GM23338 (cell line): ENCODE data around the gene CACNA2D4.

Source experiments
- CREB1 ChIP-seq: fragments of 250-450 bp; sonication (Bioruptor Pico); IDR thresholded peaks from 2 replicates; pipeline ENCODE4 v1.5.0; 2020; ENCODE audit warnings: low read depth, mild to moderate bottlenecking, moderate library complexity
- EZH2 ChIP-seq: fragments of 200-600 bp; sonication (generic); IDR thresholded peaks from one replicate; pipeline ENCODE4 v1.8.0; 2017; ENCODE audit warnings: antibody characterized with exemption, mild to moderate bottlenecking, low read depth; ENCODE audit not compliant: unreplicated experiment
- EZH2phosphoT487 ChIP-seq: fragments of 200-600 bp; sonication (generic); IDR thresholded peaks from one replicate; pipeline ENCODE4 v1.8.1; 2018; ENCODE audit warnings: antibody characterized with exemption; ENCODE audit not compliant: unreplicated experiment
- POLR2AphosphoS5 ChIP-seq: IDR thresholded peaks from 2 replicates; pipeline ENCODE4 v1.6.1; 2016; ENCODE audit warnings: antibody characterized with exemption, low read depth
- TF ChIP-seq, protein P1 (sequence below): IDR thresholded peaks from 2 replicates; pipeline ENCODE4 v1.6.1; 2016; ENCODE audit warnings: antibody characterized with exemption
- TF ChIP-seq, protein P2 (sequence below): fragments of 250-450 bp; sonication (Bioruptor Pico); IDR thresholded peaks from 2 replicates; pipeline ENCODE4 v1.5.0; 2020; ENCODE audit warnings: mild to moderate bottlenecking, moderate library complexity
- TF ChIP-seq, protein P3 (sequence below), 2 experiments: fragments of 200-600 bp in 1 of 2; sonication (generic) in 1 of 2; conservative IDR thresholded peaks; 2 replicates each; pipeline versions ENCODE4 v1.5.1 to v1.6.1; 2016 to 2017; ENCODE audit warnings: antibody characterized with exemption in 2 of 2, low read depth in 2 of 2, mild to moderate bottlenecking in 2 of 2, moderate library complexity in 1 of 2
- TF ChIP-seq, protein P4 (sequence below): IDR thresholded peaks from one replicate; pipeline ENCODE4 v1.6.1; 2018; ENCODE audit warnings: antibody characterized with exemption; ENCODE audit not compliant: unreplicated experiment

DNA sequence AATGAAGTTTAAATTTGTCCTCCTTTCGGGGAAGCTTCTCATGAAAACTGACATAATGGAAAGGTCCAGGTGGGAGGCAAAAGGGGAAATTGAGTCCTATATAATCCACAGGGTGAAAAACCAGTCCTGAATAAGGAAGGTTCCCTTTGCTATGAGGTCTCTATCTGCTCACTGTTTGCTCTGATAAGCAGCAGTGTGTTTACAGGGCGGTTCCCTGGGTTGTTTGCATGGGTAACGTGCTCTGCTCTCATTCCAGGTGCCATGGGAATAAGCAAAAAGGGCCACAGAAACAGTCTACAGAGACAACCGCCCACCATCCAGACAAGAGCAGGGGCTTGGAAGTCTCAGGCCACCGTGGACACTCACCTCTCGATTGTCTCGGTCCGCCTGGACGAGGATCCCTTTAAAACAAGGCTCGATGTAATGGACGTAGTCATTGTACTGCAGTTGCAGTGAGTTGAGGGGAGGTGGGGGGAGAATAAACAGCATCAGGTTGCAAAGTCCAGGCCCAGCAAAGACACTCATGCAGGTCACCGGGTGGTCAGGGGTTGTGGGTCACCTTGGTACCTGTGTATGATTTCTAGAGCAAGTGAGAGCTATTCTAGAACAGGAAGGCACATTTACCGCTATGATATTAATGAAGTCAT lies 32.7 kb downstream of the CACNA2D4 start:
- TF ChIP-seq, protein P1, sequence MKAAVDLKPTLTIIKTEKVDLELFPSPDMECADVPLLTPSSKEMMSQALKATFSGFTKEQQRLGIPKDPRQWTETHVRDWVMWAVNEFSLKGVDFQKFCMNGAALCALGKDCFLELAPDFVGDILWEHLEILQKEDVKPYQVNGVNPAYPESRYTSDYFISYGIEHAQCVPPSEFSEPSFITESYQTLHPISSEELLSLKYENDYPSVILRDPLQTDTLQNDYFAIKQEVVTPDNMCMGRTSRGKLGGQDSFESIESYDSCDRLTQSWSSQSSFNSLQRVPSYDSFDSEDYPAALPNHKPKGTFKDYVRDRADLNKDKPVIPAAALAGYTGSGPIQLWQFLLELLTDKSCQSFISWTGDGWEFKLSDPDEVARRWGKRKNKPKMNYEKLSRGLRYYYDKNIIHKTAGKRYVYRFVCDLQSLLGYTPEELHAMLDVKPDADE, result no peak
- TF ChIP-seq CREB1 (CRISPR knock-in tag) (no peak), POLR2AphosphoS5 (no peak), EZH2 (no peak), EZH2phosphoT487 (no peak)
- TF ChIP-seq, protein P2, sequence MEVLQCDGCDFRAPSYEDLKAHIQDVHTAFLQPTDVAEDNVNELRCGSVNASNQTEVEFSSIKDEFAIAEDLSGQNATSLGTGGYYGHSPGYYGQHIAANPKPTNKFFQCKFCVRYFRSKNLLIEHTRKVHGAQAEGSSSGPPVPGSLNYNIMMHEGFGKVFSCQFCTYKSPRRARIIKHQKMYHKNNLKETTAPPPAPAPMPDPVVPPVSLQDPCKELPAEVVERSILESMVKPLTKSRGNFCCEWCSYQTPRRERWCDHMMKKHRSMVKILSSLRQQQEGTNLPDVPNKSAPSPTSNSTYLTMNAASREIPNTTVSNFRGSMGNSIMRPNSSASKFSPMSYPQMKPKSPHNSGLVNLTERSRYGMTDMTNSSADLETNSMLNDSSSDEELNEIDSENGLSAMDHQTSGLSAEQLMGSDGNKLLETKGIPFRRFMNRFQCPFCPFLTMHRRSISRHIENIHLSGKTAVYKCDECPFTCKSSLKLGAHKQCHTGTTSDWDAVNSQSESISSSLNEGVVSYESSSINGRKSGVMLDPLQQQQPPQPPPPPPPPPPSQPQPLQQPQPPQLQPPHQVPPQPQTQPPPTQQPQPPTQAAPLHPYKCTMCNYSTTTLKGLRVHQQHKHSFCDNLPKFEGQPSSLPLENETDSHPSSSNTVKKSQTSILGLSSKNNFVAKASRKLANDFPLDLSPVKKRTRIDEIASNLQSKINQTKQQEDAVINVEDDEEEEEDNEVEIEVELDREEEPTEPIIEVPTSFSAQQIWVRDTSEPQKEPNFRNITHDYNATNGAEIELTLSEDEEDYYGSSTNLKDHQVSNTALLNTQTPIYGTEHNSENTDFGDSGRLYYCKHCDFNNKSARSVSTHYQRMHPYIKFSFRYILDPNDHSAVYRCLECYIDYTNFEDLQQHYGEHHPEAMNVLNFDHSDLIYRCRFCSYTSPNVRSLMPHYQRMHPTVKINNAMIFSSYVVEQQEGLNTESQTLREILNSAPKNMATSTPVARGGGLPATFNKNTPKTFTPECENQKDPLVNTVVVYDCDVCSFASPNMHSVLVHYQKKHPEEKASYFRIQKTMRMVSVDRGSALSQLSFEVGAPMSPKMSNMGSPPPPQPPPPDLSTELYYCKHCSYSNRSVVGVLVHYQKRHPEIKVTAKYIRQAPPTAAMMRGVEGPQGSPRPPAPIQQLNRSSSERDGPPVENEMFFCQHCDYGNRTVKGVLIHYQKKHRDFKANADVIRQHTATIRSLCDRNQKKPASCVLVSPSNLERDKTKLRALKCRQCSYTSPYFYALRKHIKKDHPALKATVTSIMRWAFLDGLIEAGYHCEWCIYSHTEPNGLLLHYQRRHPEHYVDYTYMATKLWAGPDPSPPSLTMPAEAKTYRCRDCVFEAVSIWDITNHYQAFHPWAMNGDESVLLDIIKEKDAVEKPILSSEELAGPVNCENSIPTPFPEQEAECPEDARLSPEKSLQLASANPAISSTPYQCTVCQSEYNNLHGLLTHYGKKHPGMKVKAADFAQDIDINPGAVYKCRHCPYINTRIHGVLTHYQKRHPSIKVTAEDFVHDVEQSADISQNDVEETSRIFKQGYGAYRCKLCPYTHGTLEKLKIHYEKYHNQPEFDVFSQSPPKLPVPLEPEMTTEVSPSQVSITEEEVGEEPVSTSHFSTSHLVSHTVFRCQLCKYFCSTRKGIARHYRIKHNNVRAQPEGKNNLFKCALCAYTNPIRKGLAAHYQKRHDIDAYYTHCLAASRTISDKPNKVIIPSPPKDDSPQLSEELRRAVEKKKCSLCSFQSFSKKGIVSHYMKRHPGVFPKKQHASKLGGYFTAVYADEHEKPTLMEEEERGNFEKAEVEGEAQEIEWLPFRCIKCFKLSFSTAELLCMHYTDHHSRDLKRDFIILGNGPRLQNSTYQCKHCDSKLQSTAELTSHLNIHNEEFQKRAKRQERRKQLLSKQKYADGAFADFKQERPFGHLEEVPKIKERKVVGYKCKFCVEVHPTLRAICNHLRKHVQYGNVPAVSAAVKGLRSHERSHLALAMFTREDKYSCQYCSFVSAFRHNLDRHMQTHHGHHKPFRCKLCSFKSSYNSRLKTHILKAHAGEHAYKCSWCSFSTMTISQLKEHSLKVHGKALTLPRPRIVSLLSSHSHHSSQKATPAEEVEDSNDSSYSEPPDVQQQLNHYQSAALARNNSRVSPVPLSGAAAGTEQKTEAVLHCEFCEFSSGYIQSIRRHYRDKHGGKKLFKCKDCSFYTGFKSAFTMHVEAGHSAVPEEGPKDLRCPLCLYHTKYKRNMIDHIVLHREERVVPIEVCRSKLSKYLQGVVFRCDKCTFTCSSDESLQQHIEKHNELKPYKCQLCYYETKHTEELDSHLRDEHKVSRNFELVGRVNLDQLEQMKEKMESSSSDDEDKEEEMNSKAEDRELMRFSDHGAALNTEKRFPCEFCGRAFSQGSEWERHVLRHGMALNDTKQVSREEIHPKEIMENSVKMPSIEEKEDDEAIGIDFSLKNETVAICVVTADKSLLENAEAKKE, result no peak
- TF ChIP-seq, protein P3, sequence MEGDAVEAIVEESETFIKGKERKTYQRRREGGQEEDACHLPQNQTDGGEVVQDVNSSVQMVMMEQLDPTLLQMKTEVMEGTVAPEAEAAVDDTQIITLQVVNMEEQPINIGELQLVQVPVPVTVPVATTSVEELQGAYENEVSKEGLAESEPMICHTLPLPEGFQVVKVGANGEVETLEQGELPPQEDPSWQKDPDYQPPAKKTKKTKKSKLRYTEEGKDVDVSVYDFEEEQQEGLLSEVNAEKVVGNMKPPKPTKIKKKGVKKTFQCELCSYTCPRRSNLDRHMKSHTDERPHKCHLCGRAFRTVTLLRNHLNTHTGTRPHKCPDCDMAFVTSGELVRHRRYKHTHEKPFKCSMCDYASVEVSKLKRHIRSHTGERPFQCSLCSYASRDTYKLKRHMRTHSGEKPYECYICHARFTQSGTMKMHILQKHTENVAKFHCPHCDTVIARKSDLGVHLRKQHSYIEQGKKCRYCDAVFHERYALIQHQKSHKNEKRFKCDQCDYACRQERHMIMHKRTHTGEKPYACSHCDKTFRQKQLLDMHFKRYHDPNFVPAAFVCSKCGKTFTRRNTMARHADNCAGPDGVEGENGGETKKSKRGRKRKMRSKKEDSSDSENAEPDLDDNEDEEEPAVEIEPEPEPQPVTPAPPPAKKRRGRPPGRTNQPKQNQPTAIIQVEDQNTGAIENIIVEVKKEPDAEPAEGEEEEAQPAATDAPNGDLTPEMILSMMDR (conservative IDR thresholded peaks at IDR 0.05; ENCODE audit: low read depth in 2 of 2), result no peak
- TF ChIP-seq, protein P4, sequence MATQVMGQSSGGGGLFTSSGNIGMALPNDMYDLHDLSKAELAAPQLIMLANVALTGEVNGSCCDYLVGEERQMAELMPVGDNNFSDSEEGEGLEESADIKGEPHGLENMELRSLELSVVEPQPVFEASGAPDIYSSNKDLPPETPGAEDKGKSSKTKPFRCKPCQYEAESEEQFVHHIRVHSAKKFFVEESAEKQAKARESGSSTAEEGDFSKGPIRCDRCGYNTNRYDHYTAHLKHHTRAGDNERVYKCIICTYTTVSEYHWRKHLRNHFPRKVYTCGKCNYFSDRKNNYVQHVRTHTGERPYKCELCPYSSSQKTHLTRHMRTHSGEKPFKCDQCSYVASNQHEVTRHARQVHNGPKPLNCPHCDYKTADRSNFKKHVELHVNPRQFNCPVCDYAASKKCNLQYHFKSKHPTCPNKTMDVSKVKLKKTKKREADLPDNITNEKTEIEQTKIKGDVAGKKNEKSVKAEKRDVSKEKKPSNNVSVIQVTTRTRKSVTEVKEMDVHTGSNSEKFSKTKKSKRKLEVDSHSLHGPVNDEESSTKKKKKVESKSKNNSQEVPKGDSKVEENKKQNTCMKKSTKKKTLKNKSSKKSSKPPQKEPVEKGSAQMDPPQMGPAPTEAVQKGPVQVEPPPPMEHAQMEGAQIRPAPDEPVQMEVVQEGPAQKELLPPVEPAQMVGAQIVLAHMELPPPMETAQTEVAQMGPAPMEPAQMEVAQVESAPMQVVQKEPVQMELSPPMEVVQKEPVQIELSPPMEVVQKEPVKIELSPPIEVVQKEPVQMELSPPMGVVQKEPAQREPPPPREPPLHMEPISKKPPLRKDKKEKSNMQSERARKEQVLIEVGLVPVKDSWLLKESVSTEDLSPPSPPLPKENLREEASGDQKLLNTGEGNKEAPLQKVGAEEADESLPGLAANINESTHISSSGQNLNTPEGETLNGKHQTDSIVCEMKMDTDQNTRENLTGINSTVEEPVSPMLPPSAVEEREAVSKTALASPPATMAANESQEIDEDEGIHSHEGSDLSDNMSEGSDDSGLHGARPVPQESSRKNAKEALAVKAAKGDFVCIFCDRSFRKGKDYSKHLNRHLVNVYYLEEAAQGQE, result no peak
